ENCODE data around the gene PGAP3. TPM values are rescaled to one million over a fixed set of nuclear protein-coding genes. Genes with fewer than 3 reads are reported as not detected.
A peak's percentile ranks its signal among the peaks of the same experiment; 100 is the strongest.

Gene PGAP3
- total RNA-seq, 1 experiment from 2014 or later, result 29.0 TPM

- peaks cover 50 to 64% of the 10 kb centered on the region in 2 experiments for H3K4me1 Mint-ChIP-seq
- H3K4ac ChIP-seq (ENCODE audit: low read depth, low read length), result no peak overlapping the region
- H3T11ph ChIP-seq (ENCODE audit: low read length), result no peak overlapping the region
- no peak overlapping the region for H2BK20ac ChIP-seq (ENCODE audit: low read depth, low read length, poor library complexity, severe bottlenecking)
- H4K5ac ChIP-seq (ENCODE audit: insufficient read length, low read depth, low read length), result no peak overlapping the region
- no peaks in the 10 kb centered on the region for H3K79me2 ChIP-seq (ENCODE audit: insufficient read depth, low read length)
- no peak overlapping the region for H3K14ac ChIP-seq (ENCODE audit: insufficient read depth, low read length)
- H2AFZ ChIP-seq (ENCODE audit: low read length), result no peak overlapping the region
- no peak overlapping the region for H3K9ac ChIP-seq (ENCODE audit: extremely low read depth, insufficient read length, low read length)
- H3K27me3 ChIP-seq (ENCODE audit: insufficient read depth, low read length), result peaks cover 13% of the 10 kb centered on the region; the same call in 1 of the 2 replicates
- no peak overlapping the region for H2BK120ac ChIP-seq (ENCODE audit: low read depth, low read length, poor library complexity, severe bottlenecking)
- H2BK5ac ChIP-seq (ENCODE audit: insufficient read length, low read length), result no peak overlapping the region
- no peak overlapping the region for H4K91ac ChIP-seq (ENCODE audit: insufficient read length, low read depth, low read length)
- no peak overlapping the region for H3K23ac ChIP-seq (ENCODE audit: insufficient read length, low read depth, low read length)
- peaks cover 7% of the 10 kb centered on the region; the same call in 1 of the 2 replicates for H3K4me1 ChIP-seq (ENCODE audit: insufficient read depth, low read length)
- DNase-seq, result no peak
- peaks cover 13% of the 10 kb centered on the region for H3K23me2 ChIP-seq (ENCODE audit: insufficient read length, low read depth, low read length, poor library complexity, severe bottlenecking)
- no peaks in the 10 kb centered on the region for H3K79me1 ChIP-seq (ENCODE audit: insufficient read depth, low read depth, low read length, poor library complexity, severe bottlenecking)
- H3K9me3 ChIP-seq (ENCODE audit: control insufficient read depth, low read depth, low read length), result no peaks in the 10 kb centered on the region
- H3K36me3 Mint-ChIP-seq (ENCODE audit: insufficient read depth in 1 of 3, low read depth in 3 of 3), result no peaks in the 10 kb centered on the region; a peak in 1 of 7 replicates
- no peak overlapping the region for H2BK15ac ChIP-seq (ENCODE audit: low read depth, low read length)
- H3K56ac ChIP-seq (ENCODE audit: insufficient read length, low read depth, low read length), result no peak overlapping the region
- H3K4me3 Mint-ChIP-seq, result peak overlapping the region in 1 of 2 experiments; percentile 96; a peak in 2 of 5 replicates
- no peaks in the 10 kb centered on the region for H4K20me1 ChIP-seq (ENCODE audit: control insufficient read depth, insufficient read depth, insufficient read length)
- H3K27ac Mint-ChIP-seq, result no peak overlapping the region
- H3K18ac ChIP-seq (ENCODE audit: insufficient read length, low read depth, low read length), result no peak overlapping the region
- H3K27me3 Mint-ChIP-seq (ENCODE audit: low read depth), result peaks cover 79% of the 10 kb centered on the region
- TF ChIP-seq, protein P1, sequence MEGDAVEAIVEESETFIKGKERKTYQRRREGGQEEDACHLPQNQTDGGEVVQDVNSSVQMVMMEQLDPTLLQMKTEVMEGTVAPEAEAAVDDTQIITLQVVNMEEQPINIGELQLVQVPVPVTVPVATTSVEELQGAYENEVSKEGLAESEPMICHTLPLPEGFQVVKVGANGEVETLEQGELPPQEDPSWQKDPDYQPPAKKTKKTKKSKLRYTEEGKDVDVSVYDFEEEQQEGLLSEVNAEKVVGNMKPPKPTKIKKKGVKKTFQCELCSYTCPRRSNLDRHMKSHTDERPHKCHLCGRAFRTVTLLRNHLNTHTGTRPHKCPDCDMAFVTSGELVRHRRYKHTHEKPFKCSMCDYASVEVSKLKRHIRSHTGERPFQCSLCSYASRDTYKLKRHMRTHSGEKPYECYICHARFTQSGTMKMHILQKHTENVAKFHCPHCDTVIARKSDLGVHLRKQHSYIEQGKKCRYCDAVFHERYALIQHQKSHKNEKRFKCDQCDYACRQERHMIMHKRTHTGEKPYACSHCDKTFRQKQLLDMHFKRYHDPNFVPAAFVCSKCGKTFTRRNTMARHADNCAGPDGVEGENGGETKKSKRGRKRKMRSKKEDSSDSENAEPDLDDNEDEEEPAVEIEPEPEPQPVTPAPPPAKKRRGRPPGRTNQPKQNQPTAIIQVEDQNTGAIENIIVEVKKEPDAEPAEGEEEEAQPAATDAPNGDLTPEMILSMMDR (conservative IDR thresholded peaks at IDR 0.05), result no peak
- H4K8ac ChIP-seq (replicated peaks; ENCODE audit: insufficient read length, low read depth, low read length), result no peak overlapping the region
- no peak overlapping the region for H2AK5ac ChIP-seq (ENCODE audit: insufficient read length, low read length)
- no peaks in the 10 kb centered on the region; a peak in 1 of 5 replicates for H3K9me3 Mint-ChIP-seq
- no CpG with 5 or more reads among the region's 5 CpGs for whole genome bisulfite sequencing (ENCODE audit: extremely low coverage, insufficient read length, low lambda C conversion rate)
- no peak overlapping the region for H3K27ac ChIP-seq (ENCODE audit: insufficient read length, low read depth, low read length)
- H3K4me2 ChIP-seq (ENCODE audit: insufficient read depth, insufficient read length, low read length), result no peak overlapping the region
- H2BK12ac ChIP-seq (ENCODE audit: insufficient read length, low read depth, low read length), result no peak overlapping the region
Measured at GRCh38 chr17:39625198-39625785, 62.6 kb downstream of the PGAP3 start.
